GM13976 (cell line): ENCODE results near the gene NOP10.
"Not testable (repeated sequence)": the region's sequence is repeated elsewhere in the genome, so short reads cannot be mapped to it uniquely, and the experiment has no call there.

Experiments used
- DNase-seq: peaks from one replicate; pipeline ENCODE4 v3.0.0; 2012; ENCODE audit warnings: low spot score
- CTCF ChIP-seq: IDR thresholded peaks from 2 replicates; pipeline ENCODE4 v1.5.1; 2012; ENCODE audit warnings: borderline replicate concordance, mild to moderate bottlenecking; ENCODE audit not compliant: insufficient read depth; ENCODE audit errors: extremely low read depth, missing control alignments, control extremely low read depth
- in situ Hi-C: fragments of 300-500 bp; cut with MboI; formaldehyde crosslinking; loops from one replicate; pipeline ENCODE4 v1.12.0; 2022; ENCODE audit warnings: low sequenced_read_pairs, mixed read lengths, inconsistent platforms; ENCODE audit not compliant: unreplicated experiment

NOP10 gene

DNA sequence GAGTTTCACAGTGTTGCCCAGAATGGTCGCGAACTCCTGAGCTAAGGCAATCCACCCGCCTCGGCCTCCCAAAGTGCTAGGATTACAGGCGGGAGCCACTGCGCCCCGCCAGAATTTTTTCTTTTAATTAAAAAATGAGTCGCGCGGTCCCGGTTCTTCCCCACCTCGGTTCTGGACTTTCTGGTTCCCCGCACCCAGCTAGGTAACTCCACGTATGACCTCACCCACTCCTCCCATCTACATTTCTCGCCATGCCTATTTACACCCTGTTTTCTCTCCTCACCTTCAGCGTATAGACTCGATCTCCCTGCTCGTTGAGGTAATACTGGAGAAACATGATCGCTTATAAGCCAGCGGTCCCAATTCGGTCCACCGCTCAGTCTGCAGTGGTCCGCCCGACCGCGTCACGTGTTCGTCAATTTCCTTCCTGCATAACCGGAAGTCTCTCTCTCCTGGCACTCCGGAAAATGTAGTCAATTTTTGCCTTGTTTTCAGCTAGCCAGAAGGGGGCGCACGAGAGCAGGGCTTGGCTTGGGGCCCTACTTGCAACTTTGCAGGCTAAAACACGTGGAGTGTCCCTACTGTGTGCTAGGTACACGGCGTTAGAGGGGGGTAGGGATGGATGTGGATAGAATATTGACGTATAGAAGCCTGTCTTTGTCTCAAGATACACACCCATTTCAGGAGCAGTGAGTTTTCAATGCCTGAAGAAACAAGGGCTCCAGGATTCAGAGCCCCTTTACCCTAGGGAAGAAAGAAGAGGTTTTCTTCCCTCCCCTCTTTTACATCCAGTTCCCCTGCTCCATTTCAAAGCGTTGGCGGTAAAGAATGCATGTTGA, at the start of gene NOP10, which contains the start of gene NUTM1:
NOP10 (minus strand) TSS at position 400 of the 839 bp plus-strand sequence; CDS start at position 337, 63 bp downstream.
NUTM1 (plus strand) TSS at position 579 of the 839 bp plus-strand sequence. CDS start 382 bp downstream, outside the sequence.
- peak; percentile 84 for TF ChIP-seq CTCF
- DNase-seq, result peak; percentile 84
- in situ Hi-C loops, result no loop called here

DNA sequence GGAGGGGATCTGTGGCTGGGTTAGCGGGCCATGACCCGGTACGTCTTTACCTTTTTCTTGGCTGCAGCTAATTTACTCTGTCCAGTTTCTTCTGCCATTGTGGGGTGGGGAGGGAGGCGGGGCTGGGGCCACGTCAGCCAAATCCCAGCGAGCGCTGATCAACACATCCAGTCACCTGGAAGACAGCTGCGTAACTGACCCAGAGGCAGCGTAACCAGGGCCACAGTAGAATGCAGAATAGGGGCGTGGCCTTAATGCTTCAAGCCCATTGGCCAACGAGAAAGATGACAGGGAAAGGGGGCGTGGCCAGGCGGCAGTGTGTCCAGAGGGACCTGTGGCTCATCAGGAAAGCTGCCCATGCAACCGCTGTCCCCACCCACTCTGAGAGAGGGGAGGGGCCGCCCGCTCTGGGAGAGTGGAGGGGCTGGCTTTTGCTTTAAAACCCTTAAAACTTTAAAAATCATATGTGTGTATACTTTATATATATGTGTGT, 46.7 kb upstream of the NOP10 start:
- in situ Hi-C loops, DNase-seq: not testable (repeated sequence)

DNA sequence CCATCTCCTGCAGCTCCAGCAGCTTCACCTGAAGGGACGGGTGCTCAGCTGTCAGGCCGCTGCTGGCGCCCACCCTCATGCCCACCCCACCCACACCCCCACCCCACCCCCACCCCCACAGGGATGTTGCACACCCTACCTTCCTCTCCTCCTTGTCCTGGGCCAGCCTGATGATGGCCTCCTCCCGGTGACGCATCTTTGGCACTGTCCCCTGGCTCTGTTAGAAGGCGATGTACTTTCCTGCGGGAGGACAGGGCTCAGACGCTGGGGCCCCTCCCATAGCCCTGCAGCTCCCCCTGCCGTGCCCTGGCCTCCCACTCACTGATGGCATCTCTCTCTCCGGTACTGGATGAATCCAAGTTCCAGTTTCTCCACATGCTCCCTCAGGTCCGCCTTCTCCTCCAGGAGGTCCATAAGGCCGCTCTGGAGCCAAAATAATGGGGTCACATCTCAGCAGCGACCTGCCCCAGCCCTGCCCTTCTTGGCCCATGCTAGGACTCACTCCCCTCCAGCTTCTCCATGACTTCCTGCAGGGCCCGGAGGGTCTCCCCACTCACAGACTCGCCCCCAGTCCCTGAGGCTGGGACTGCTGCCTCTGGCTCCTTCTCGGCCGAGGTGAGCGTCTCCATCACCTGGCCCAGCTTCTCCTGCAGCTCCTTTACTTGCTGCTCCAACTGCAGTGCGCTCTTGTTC, 39.0 kb upstream of the NOP10 start:
- DNase-seq, in situ Hi-C loops: not testable (repeated sequence)

- in situ Hi-C loops, DNase-seq: not testable (repeated sequence)
Measured at GRCh38 chr15:34380491-34380890, 37.6 kb upstream of the NOP10 start.

GRCh38 chr15:34376856-34377255, 33.9 kb upstream of the NOP10 start:
- in situ Hi-C loops, result no loop called here
- DNase-seq, result no peak
- no peak for TF ChIP-seq CTCF

DNA sequence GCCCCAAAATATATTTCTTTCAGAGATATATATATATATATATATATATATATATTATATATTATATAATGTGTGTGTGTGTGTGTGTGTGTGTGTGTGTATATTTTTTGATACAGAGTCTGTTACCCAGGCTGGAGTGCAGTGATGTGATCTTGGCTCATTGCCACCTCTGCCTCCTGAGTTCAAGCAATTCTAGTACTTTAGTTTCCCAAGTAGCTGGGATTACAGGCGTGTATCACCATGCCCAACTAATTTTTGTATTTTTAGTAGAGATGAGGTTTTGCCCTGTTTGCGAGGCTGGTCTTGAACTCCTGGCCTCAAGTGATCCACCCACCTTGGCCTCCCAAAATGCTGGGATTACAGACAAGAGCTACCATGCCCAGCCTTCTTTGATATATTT, 32.6 kb upstream of the NOP10 start:
- in situ Hi-C loops, DNase-seq: not testable (repeated sequence)

DNA sequence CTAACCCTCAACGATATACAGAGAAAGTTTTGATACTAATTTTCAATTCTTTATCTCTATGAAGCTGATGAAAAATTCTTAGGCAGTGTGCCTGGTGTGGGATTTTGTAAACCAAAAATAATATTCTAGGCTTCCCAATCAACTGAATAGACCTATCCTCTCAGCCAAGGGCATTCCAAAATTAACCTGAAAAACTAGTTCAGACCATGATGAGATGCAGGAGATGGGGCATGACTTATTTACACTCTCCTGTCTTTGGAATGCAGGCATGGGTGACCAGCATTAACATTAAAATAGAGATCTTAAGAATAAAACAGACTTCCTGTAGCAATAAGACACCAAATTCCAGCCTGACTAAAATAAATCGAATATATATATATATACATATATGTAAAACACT, 31.9 kb upstream of the NOP10 start:
- in situ Hi-C loops, result loop anchor here (25.0 kb wide), 2 partner anchors 212 to 313 kb away; partner anchors contain the start of gene GOLGA8B
- no peak for DNase-seq
- TF ChIP-seq CTCF, result no peak

DNA sequence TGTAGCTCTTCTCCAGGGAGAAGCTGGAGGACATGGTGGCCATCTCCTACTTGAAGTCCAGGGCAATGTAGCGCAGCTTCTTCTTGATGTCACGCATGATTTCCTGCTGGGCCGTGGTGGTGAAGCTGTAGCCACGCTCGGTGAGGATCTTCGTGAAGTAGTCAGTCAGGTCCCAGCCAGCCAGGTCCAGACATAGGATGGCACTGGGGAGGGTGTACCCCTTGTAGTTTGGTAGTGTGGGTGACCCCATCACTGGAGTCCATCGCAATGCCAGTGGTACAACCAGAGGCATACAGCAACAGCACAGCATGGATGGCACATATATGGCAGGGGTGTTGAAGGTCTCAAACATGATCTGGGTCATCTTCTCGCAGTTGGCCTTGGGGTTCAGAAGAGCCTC, 31.0 kb upstream of the NOP10 start:
- in situ Hi-C loops, result loop anchor here (25.0 kb wide), 2 partner anchors 213 to 312 kb away; partner anchors contain the start of gene GOLGA8B
- DNase-seq, result no peak

More for the DNA sequence above, 31.0 kb upstream of the NOP10 start:
- TF ChIP-seq CTCF, result no peak
